GM18951 (cell line): ENCODE data around the gene MGRN1.

Experiments
- POLR2A ChIP-seq: IDR thresholded peaks from 4 replicates; pipeline ENCODE4 v1.6.1; 2011; ENCODE audit warnings: mild to moderate bottlenecking; ENCODE audit not compliant: insufficient read length, insufficient read depth; ENCODE audit errors: extremely low read depth
- in situ Hi-C: fragments of 300-500 bp; cut with MboI; formaldehyde crosslinking; loops from one replicate; pipeline ENCODE4 v1.12.0; 2022; ENCODE audit warnings: low sequenced_read_pairs, mixed read lengths, inconsistent platforms; ENCODE audit not compliant: unreplicated experiment

Gene MGRN1

DNA sequence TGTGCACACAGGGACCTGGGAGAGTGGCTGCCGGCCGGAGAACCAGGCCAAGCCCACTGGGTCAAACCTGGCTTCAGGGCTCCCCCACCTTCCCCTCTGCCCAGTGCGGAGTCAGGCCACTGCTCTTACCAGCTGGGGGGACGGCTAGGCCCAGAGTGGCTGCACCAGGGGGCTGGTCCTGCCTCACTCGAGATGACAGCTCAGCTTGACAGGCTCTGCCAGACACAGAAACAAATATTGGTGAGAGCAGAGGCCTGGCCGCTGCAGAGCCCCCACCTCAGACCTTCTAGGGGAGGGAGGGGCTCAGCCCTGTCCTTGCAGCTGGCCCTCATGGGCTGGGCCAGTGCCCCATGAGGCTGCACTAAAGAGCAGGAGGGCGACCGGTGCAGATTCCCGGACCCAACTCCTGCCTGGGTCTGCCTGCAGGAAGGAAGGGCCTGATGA is 73.2 kb downstream of the MGRN1 start:
- peak; percentile 4 for TF ChIP-seq POLR2A
- in situ Hi-C loops, result no loop called here

DNA sequence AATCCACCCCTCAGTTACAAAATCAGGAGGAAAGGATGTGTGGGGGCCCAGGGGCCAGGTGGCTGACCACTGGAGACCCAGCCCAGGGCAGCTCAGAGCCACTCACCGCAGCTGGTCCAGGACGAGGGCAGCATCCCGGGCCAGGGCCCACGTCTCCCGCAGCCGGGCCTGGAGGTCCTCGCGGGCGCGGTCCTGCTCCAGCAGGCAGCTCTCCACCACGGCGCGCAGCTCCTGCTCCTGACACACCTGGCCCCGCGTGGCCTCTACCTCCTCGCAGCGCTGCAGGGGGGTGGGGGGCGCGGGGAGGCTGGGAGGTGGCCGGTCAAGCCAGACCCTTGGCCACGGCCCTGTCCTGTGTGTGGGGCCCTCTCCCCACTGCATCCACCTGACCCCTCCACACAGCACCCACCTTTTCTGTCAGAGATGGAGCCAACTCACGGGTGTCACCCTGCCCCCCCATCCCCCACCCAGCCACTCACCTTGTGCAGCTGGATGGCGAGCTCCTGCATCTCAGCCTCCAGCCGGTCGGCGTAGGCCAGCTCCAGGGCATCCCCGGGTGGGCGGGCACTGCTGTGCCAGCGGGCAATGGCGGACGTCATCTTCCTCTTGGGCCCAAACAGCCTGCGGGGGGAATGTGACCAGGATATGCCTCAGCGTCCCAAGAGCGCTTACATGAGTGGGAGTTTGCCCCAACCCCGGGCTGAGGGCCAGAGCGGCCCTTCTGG is 73.9 kb downstream of the MGRN1 start:
- peak; percentile 7 for TF ChIP-seq POLR2A
- in situ Hi-C loops, result no loop called here

DNA sequence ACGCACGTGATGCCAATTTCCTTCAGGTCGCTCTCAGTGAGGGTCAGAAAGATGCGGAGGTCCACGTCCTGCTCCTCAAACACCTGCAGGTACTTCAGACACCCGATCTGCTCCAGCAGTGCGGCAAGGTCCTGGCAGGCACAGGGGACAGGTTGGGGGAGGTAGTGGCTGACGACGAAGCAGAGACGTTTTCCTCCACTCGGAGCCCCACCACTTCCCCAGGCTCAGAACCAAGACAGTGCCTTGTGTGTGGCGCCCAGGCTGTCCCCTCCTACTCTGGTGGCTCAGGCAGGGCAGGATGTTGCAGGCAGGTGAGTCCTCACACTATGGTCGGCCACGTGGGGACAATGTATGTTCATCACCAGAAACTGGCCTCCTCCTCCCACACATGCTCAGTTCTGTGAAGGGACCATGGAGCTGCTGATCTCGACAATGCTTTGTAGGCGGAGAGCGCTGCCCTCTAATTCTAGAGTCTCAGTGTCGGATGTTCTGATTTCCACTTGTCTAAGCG is 74.5 kb downstream of the MGRN1 start:
- in situ Hi-C loops, result no loop called here
- TF ChIP-seq POLR2A, result no peak

DNA sequence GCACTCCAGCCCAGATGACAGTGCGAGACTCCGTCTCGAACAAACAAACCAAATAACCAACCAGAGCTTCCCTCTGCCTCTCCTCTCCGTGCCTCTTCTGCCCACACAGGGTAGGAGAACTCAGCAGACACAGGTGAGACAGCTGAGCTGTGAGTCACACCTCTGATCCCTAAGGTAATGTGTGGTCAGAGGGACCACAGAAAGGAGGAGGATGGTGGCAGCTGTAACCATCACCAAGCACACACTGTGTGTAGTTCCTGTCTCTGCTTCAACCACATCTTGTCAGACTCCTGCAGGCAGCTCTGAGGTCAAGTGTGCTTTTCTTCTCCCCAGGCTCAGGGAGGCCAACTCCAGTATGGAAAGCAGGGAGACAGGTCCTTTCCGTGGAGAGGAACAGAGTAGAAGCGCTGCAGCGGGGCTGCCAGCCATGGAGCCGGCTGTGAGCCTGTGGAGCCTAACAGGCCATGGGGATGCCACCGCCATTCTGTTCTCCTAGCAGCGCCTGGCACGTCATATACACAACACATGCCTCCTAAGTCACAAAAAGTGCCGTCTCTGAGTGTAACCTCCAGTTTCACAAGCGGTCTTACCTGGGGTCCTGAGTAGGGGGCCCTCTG is 75.9 kb downstream of the MGRN1 start:
- in situ Hi-C loops, result no loop called here
- TF ChIP-seq POLR2A, result no peak

DNA sequence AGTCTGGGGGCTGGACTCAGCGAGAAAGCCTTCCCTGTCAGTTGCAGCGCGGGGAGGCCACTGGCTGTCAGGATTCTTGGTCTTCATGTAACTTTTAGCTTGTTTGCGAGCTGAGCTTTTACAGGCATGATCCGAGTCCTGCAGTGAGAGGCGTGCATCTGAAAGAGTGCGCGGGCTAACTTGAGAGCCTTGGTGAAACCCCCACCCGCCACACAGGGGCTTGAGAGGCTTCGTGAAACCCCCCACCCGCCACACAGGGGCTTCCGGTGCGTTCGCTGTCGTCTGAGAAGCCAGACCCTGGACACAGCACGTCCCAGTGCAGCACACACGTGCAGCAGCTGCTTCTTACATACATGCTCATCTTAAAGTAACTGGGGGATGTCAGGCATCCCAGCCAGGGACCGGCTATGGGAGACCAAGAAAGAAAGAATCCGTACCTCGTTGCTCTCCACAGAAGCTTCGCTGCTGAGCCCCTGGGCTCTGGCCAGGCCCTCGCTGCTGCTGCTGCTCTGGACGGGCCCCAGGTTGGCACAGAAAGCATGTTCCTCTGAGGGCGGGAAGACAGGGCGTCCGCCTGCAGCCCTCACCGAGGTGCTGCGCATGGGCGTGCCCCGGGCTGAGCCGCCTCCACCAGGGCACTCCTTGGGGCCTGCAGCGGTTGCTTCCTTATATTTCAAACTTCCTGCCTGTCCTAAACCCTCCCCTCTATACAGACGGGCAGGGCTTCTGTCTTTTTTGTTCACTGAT is 76.5 kb downstream of the MGRN1 start:
- in situ Hi-C loops, result no loop called here

DNA sequence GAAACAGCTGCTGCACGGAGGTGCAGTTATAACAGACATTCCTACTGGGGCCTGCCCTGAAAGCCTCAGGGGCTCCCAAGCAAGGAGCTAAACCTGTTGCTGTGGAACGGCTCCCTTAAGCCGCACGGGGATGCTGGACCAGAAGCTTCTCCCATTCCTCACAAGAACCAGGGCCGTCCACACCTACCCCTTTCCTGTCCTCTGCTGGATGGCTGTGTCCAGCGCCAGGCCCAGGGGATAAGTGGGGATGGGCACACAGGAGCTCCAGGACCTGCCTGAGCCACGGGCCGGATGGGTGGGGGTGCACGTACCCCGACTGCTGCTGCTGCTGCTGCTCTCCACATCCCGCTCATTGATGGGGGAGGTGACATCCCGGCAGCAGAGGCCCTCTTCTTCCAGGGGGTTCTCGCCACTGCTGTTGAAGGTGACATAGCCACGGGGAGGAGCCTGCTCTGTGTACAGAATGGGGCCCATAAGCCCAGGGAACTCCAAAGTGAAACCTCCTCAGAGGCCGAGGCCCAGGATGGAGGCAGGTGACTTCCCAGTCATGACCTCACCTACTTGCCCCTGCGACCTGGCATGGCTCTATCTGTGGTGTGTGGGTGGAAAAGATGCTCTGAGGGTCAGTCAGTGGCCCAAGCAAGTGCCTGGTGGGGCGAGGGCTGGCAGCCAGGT is 77.3 kb downstream of the MGRN1 start:
- in situ Hi-C loops, result no loop called here
- no peak for TF ChIP-seq POLR2A

More for the DNA sequence above, 76.5 kb downstream of the MGRN1 start:
- no peak for TF ChIP-seq POLR2A

DNA sequence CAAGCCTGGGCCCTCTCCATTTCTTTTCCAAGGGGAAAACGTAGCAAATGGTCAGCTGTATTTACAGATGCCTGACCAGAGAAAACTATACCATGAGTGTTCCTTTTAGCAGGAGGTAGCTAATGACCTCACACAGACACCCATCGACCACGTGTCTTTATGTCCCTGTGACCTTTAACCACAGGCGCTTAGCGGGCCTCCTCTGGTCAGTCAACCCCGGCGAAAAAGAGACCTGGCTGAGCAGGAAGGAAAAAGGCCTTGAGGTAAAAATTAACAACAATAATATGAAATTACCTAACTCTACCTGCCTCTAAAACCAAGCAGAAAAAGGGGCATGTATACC is 77.8 kb downstream of the MGRN1 start:
- in situ Hi-C loops, result no loop called here
- TF ChIP-seq POLR2A, result no peak

DNA sequence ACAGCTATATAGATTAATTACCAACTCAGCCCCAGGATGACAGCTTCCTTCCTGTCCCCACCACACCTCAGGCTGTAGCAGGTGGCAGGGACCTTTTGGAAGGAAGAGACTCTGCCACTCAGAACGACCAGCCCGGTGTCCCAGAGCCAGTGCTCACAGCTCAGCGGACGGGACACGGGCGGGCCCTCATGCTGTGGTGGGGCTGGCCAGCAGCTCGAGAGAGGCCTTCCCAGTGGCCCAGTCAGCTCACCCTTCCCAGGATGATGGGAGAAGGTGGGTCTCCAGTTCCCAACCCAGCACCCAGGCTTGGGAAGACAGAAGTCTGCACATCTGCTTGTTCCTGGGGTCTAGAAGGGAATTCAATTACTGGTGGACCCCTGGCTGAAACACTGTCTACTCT is 79.3 kb downstream of the MGRN1 start:
- no peak for TF ChIP-seq POLR2A
- in situ Hi-C loops, result no loop called here

DNA sequence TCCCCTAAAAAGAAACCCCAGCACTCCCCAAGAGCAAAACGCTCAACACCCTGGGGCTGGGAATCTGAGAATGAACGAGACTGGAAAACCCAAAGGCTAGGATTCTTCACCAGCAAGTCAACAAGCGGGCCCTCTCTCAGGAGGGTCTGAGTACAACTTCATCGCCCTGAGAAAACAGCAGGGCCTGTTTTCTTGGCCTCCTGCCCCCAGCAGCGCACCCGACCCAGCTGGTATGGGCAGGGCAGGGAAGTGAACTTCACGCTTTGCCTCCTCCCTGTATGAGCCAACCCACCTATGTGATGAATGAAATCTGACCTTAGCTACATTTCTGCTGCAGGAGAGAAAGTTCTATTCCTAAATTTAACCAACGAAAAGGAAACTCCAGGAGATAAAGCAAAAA is 79.9 kb downstream of the MGRN1 start:
- in situ Hi-C loops, result no loop called here
- no peak for TF ChIP-seq POLR2A

DNA sequence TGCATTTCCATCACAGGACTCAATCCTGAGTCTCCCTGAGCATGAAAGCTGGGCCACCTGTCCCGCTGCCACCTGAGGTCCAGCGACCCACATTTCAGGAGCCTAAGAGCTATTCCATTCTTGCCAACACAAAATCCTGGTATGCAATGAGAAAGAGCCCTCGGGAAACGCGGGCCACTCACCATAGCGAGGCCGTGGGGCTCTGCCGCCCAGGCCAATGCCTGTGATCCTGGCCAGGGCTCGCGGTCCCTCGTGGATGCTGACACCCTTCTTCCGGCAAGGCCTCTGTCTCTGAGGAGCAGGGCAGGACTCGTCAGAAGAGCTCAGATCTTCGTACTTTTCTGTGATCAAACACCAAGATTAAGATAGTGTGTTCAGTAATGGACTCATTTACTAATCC is 80.3 kb downstream of the MGRN1 start:
- no peak for TF ChIP-seq POLR2A
- in situ Hi-C loops, result no loop called here

DNA sequence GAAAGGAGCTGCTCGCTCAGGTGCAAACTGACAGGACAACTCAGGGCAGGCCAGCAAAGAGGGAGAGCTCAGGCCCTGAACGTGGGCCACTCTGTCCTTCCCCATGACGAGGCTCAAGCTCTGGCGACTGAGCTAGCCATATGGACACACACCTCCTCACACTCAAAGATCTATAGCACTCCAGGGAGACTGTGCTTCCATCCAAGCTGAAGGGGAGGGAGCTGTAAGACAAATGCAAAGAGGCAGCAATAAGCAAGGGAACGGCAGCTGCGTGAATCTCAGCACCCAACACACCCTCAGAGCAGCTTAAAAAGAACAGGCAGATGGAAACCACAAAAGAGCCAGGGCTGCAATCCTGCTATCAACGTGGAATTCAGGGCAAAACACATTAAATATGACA is 82.2 kb downstream of the MGRN1 start:
- in situ Hi-C loops, result no loop called here
- TF ChIP-seq POLR2A, result no peak

DNA sequence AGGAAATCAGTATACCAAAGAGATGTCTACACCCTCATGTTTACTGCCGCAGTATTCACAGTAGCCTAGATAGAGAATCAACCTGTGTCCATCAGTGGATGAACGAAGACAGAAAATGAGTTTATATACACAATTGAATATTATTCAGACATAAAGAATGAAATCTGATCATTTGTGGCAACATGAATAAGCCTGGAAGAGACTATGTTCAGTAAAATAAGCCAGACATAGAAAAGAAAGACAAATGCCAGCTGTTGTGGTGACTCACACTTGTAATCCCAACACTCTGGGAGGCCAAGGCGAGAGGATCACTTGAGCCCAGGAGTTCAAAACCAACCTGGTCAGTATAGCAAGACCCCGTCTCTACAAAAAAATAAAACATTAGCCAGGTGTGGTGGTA is 84.9 kb downstream of the MGRN1 start:
- in situ Hi-C loops, result no loop called here
- TF ChIP-seq POLR2A, result no peak
